ENCODE data around the gene CSTB. TPM values are rescaled to one million over a fixed set of nuclear protein-coding genes. Genes with fewer than 3 reads are reported as not detected.

Gene CSTB, protein sequence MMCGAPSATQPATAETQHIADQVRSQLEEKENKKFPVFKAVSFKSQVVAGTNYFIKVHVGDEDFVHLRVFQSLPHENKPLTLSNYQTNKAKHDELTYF
- total RNA-seq (2021) = 35.2 to 38.6 TPM (median 36.1 TPM) in 3 replicates
- Bru-seq, nascent RNA = percentile 87 among the genes with signal in this experiment
- long read RNA-seq, experiment 1, transcript CSTB-201 (3 exons, 2,164 nt) = major isoform, 92 of 99 reads
- long read RNA-seq, experiment 1, partial matches to known transcripts = 0 of 99 reads
- long read RNA-seq, experiment 1, other reads (novel, unspliced or antisense) = 3 of 99 reads
- long read RNA-seq, experiment 2, transcript CSTB-201 (3 exons, 2,164 nt) = major isoform, 182 of 196 reads
- long read RNA-seq, experiment 2, transcript CSTB-202 (1 exons, 3,744 nt) = minor isoform, 5 of 196 reads
- long read RNA-seq, experiment 2, partial matches to known transcripts = 3 of 196 reads
- long read RNA-seq, experiment 2, other reads (novel, unspliced or antisense) = 4 of 196 reads
- long read RNA-seq, experiment 3, transcript CSTB-201 (3 exons, 2,164 nt) = major isoform, 17 of 33 reads
- long read RNA-seq, experiment 3, transcript CSTB-204 (2 exons, 2,354 nt) = minor isoform, 7 of 33 reads
- long read RNA-seq, experiment 3, partial matches to known transcripts = 9 of 33 reads
- long read RNA-seq, experiment 3, other reads (novel, unspliced or antisense) = 0 of 33 reads

DNA sequence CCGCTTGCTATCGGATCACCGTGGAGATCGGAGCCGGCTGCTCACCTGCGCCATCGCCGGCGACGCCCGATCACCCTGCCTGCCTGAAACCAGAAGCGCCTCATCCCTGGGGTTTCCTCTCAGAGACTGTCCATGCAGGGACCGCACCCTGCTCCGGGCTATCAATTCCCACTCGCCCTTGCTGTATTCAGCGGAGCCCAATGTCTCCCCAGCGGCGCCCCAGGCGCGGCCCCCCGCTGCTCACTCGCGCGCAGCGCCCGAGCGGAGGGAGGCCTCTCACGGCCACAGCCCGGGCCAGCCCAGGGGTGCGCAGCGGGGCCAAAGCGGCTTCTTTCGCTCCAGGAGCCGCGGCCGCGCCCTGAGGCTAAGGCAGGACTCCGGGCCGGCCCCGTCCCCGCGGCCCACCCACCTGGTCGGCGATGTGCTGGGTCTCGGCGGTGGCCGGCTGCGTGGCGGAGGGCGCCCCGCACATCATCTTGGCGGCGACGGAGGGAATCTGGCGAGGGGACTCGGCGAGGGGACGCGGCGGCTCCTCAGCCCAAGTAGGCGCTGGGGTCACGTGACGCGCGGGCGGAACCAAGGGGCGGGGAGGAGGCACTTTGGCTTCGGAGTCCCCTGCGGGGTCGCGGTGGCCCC is at the start of gene CSTB:
Gene CSTB, minus strand, starts transcription at position 514 of the 636 bp plus-strand sequence. Its CDS starts 39 bp downstream, at position 475.
- Mint-ChIP-seq H3K27ac (peak within 1 kb of the TSS; percentile 76), H3K27me3 (ENCODE audit: low read depth) (peaks cover 2% of the 10 kb centered on the region; the same call in 1 of the 2 replicates), H3K4me1 (peaks cover 52% of the 10 kb centered on the region), H3K9me3 (no peaks in the 10 kb centered on the region), H3K4me3 (peak within 1 kb of the TSS; percentile 92), H3K36me3 (peaks cover 13% of the 10 kb centered on the region)
- ChIA-PET POLR2A (no interaction called here), CTCF (no interaction called here)
- DNase-seq (ENCODE audit: low spot score) = peak; percentile 83
- peak; percentile 68 for ATAC-seq
- TF ChIP-seq NFE2L1 (CRISPR knock-in tag; IDR thresholded peaks at IDR 0.05) = peak; percentile 57; the same call in 1 of the 2 replicates
- TF ChIP-seq ATF1 (CRISPR knock-in tag; IDR thresholded peaks at IDR 0.05) = no peak
- TF ChIP-seq ZNF121 (CRISPR knock-in tag; IDR thresholded peaks at IDR 0.05) = peak; percentile 28; the same call in 1 of the 2 replicates
- TF ChIP-seq, protein P1, sequence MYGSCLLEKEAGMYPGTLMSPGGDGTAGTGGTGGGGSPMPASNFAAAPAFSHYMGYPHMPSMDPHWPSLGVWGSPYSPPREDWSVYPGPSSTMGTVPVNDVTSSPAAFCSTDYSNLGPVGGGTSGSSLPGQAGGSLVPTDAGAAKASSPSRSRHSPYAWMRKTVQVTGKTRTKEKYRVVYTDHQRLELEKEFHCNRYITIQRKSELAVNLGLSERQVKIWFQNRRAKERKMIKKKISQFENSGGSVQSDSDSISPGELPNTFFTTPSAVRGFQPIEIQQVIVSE (CRISPR knock-in tag; IDR thresholded peaks at IDR 0.05; ENCODE audit: borderline replicate concordance) = no peak
- TF ChIP-seq, protein P2, sequence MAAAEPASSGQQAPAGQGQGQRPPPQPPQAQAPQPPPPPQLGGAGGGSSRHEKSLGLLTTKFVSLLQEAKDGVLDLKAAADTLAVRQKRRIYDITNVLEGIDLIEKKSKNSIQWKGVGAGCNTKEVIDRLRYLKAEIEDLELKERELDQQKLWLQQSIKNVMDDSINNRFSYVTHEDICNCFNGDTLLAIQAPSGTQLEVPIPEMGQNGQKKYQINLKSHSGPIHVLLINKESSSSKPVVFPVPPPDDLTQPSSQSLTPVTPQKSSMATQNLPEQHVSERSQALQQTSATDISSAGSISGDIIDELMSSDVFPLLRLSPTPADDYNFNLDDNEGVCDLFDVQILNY (CRISPR knock-in tag; IDR thresholded peaks at IDR 0.05) = peak; percentile 72; the same call in 1 of the 2 replicates
- TF ChIP-seq ZNF512 (CRISPR knock-in tag; IDR thresholded peaks at IDR 0.05; ENCODE audit: borderline replicate concordance) = no peak
- TF ChIP-seq NR1H2 (CRISPR knock-in tag; IDR thresholded peaks at IDR 0.05) = no peak
- peak; percentile 90 for TF ChIP-seq ETV6 (CRISPR knock-in tag; IDR thresholded peaks at IDR 0.05)
- TF ChIP-seq, protein P3, sequence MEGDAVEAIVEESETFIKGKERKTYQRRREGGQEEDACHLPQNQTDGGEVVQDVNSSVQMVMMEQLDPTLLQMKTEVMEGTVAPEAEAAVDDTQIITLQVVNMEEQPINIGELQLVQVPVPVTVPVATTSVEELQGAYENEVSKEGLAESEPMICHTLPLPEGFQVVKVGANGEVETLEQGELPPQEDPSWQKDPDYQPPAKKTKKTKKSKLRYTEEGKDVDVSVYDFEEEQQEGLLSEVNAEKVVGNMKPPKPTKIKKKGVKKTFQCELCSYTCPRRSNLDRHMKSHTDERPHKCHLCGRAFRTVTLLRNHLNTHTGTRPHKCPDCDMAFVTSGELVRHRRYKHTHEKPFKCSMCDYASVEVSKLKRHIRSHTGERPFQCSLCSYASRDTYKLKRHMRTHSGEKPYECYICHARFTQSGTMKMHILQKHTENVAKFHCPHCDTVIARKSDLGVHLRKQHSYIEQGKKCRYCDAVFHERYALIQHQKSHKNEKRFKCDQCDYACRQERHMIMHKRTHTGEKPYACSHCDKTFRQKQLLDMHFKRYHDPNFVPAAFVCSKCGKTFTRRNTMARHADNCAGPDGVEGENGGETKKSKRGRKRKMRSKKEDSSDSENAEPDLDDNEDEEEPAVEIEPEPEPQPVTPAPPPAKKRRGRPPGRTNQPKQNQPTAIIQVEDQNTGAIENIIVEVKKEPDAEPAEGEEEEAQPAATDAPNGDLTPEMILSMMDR (IDR thresholded peaks at IDR 0.05) = no peak
- TF ChIP-seq, protein P4, sequence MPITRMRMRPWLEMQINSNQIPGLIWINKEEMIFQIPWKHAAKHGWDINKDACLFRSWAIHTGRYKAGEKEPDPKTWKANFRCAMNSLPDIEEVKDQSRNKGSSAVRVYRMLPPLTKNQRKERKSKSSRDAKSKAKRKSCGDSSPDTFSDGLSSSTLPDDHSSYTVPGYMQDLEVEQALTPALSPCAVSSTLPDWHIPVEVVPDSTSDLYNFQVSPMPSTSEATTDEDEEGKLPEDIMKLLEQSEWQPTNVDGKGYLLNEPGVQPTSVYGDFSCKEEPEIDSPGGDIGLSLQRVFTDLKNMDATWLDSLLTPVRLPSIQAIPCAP (CRISPR knock-in tag; IDR thresholded peaks at IDR 0.05) = no peak; the same call in 1 of the 2 replicates
- TF ChIP-seq ZNF416 (CRISPR knock-in tag; IDR thresholded peaks at IDR 0.05) = no peak
- TF ChIP-seq GTF2I (CRISPR knock-in tag; conservative IDR thresholded peaks at IDR 0.05) = no peak
- TF ChIP-seq, protein P5, sequence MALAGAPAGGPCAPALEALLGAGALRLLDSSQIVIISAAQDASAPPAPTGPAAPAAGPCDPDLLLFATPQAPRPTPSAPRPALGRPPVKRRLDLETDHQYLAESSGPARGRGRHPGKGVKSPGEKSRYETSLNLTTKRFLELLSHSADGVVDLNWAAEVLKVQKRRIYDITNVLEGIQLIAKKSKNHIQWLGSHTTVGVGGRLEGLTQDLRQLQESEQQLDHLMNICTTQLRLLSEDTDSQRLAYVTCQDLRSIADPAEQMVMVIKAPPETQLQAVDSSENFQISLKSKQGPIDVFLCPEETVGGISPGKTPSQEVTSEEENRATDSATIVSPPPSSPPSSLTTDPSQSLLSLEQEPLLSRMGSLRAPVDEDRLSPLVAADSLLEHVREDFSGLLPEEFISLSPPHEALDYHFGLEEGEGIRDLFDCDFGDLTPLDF (CRISPR knock-in tag; IDR thresholded peaks at IDR 0.05) = no peak
- TF ChIP-seq TP53 (CRISPR knock-in tag; IDR thresholded peaks at IDR 0.05) = peak; percentile 76; the same call in 1 of the 2 replicates
- no peak for TF ChIP-seq TCF7 (CRISPR knock-in tag; IDR thresholded peaks at IDR 0.05; ENCODE audit: low read depth)
- TF ChIP-seq MXD4 (CRISPR knock-in tag; IDR thresholded peaks at IDR 0.05; ENCODE audit: borderline replicate concordance) = no peak
- TF ChIP-seq ATF6 (CRISPR knock-in tag; IDR thresholded peaks at IDR 0.05) = no peak
- no peak for TF ChIP-seq KAT7 (CRISPR knock-in tag; IDR thresholded peaks at IDR 0.05; ENCODE audit: borderline replicate concordance)
- peak; percentile 97; the same call in 1 of the 2 replicates for TF ChIP-seq HMGXB4 (CRISPR knock-in tag; IDR thresholded peaks at IDR 0.05)
- peak; percentile 63 for TF ChIP-seq SP1 (CRISPR knock-in tag; conservative IDR thresholded peaks at IDR 0.05)
- peak; percentile 61; the same call in 1 of the 2 replicates for TF ChIP-seq ZNF219 (CRISPR knock-in tag; IDR thresholded peaks at IDR 0.05; ENCODE audit: borderline replicate concordance)
- 0 out of 2 replicates have a peak, but pooled peaks have one; percentile 36 for TF ChIP-seq CREM (CRISPR knock-in tag; IDR thresholded peaks at IDR 0.05)
- TF ChIP-seq ZNF317 (CRISPR knock-in tag; IDR thresholded peaks at IDR 0.05; ENCODE audit: borderline replicate concordance, low read depth) = peak; percentile 57; the same call in 1 of the 2 replicates

All from WTC11 (cell line).